H7 (cell line): ENCODE data around the gene JOSD1. TPM values are rescaled to one million over a fixed set of nuclear protein-coding genes. Genes with fewer than 3 reads are reported as not detected.
A peak's percentile ranks its signal among the peaks of the same experiment; 100 is the strongest.

Experiments used
- DNase-seq: peaks from one replicate; pipeline ENCODE4 v3.0.0; 2012
- H3K27me3 ChIP-seq: 2 replicates; pipeline ENCODE4 v1.6.0; 2011; ENCODE audit warnings: mild to moderate bottlenecking, low read length; ENCODE audit not compliant: control insufficient read depth, insufficient read depth
- H3K36me3 ChIP-seq: replicated peaks from 2 replicates; pipeline ENCODE4 v1.5.1; 2011; ENCODE audit warnings: low read length; ENCODE audit not compliant: control insufficient read depth, insufficient read depth
- H3K4me3 ChIP-seq: 2 replicates; pipeline ENCODE4 v1.5.1; 2011; ENCODE audit warnings: low read depth, mild to moderate bottlenecking, control low read depth, low read length, moderate library complexity; ENCODE audit not compliant: insufficient read depth
- total RNA-seq: library from RNA; depleted of rRNA; stranded (reverse); fragments of >200 nt; shearing (Covaris generic); gene quantifications from 2 replicates; pipeline ENCODE4 v1.2.3, GENCODE V29; 2014

The JOSD1 gene
- total RNA-seq, 1 experiment from 2014 or later = 33.8 TPM

DNA sequence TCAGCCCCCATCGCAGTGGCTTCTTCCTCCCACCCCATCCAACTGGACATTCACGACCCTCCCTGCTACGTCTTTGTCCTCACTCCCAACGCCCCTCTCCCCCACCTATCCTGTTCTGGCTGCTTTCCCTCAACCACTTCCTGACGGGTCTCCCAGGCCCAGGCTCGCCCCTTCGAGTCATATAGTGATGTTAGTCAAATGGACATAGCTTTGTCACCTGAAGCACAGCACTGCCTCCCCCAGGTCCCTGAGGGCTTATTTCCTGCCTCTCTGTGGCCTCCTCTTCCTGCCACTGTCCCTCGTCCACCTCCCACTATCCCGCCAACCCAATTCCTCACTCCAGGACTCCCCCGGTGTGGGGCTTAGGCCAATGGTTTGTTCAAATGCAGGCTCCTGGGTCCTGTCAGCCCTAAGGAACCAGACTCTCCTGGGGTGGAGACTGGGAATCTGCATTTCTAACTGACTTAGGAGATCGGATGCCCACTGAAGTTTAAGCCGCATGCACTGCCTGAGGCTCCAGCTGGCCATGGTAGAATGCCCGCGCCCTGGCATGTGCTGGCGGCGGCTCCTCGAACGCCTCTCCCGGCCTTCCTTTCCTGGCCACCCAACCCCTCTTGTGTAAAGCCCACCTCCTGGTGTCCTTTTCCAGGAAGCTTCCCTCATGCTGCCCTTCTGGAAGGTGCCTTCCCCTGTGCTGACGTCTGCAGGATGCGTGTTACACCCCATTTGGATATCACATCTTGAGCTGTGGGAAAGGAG, 36.7 kb upstream of the JOSD1 start:
- DNase-seq = peak; percentile 46
- Histone ChIP-seq H3K4me3 (no peak overlapping the region), H3K27me3 (no peaks in the 10 kb centered on the region), H3K36me3 (peaks cover 12% of the 10 kb centered on the region)

DNA sequence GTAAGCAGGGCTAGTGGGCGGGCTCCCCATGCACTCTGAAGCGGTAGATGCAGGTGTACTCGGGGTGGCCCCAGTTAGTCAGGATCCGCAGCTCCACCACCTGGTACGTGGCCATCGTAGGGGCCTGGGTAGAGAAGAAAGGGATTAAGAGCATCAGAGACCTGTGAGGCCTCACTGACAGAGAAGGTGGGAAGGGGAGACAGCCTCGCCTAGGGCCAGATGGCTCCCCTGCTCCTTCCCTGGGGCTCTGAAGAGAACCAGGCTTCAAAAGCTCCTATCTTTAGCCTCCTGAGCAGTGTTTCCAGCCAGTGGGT, 35.5 kb upstream of the JOSD1 start:
- H3K36me3 ChIP-seq = peaks cover 14% of the 10 kb centered on the region
- H3K27me3 ChIP-seq = no peaks in the 10 kb centered on the region
- H3K4me3 ChIP-seq = no peak overlapping the region
- no peak for DNase-seq

DNA sequence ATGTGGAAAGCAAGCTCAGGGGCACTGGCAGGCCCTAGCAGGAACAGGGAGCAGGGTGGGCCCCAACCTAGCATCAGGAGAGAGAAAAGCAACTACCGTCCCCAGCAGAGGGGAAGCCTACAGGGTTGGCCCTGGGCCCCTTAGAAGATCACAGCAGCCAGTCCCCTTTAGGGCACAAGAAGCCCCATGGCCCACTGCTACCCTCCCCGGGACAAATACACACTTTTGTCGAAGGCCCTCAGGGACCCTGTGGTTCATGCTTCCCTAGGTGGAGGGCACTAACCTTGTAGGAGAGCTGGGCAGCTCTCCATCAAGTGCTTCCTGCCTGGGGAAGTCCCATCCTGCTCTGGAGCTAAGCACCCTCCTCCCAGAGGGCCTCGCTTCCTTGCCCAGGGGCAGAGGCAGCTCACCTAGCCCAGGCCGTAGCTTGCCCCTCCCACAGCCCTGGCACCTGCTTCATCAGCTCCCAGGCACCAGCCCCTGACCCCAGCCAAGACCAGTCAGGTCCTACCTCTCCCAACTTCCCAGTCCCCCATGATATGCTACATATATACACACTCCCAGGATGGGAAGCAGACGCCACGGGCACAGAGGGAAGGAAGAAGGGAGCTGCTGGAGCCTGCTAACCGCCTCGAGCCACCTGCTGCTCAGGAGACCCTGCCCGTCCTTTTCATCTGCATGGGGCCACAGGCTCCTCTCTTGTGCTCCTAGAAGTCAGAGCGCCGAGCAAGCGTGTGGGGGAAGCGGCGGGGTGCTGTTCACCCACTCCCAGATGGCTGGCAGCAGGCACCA, 34.9 kb upstream of the JOSD1 start:
- peak; percentile 65 for DNase-seq
- H3K36me3 ChIP-seq = peaks cover 18% of the 10 kb centered on the region
- H3K27me3 ChIP-seq = no peaks in the 10 kb centered on the region
- H3K4me3 ChIP-seq = no peak overlapping the region

DNA sequence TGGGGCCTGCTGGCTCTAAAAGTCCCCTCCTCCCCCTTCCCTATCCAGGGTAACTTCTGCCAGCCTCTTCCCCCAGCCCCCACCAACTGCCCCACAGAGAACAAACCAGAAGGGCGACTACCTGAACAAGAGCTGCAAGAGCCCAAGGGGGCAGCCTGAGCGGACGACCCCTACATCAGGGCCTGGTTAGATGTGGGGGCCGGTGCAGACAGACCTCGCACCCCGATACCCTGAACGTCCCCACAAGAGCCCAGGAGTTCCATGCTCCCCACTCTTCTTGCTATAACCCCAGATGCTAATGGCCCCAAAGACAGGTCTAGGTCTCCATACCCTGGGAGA, 34.4 kb upstream of the JOSD1 start:
- H3K36me3 ChIP-seq = peaks cover 21% of the 10 kb centered on the region
- H3K4me3 ChIP-seq = no peak overlapping the region
- no peaks in the 10 kb centered on the region for H3K27me3 ChIP-seq
- DNase-seq = peak; percentile 54

DNA sequence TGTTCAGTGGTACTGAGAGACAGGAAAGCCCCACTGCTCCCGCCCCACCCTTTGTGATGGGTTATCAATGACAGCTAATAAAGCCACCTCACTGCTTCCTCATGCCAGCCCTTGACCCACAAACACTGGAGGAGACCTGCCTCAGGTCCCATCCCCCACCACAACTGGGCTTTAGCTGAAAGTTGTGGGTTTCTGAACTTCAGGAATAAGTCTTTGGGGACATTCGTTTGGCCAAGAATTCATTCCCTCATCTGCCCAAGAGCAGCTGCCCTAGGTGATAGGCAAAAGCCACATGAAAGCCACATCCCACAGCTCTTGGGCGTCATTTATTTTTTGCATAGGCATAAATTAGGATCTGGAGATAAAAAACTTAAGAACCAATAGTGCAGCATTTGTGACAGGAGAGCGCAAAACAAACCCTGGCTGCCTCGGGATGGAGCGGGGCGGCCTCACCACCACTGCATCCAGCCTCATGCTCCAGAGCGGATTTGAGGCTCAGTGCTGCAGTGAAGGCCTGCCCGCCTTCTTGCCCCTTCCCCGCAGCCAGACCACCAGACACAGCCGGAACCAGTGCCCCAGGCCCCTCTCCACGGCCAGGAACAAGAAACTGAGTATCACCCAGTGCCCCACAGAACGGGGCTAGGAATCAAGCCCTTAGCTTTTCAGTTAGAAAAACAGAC, 33.8 kb upstream of the JOSD1 start:
- H3K36me3 ChIP-seq = peaks cover 22% of the 10 kb centered on the region

DNA sequence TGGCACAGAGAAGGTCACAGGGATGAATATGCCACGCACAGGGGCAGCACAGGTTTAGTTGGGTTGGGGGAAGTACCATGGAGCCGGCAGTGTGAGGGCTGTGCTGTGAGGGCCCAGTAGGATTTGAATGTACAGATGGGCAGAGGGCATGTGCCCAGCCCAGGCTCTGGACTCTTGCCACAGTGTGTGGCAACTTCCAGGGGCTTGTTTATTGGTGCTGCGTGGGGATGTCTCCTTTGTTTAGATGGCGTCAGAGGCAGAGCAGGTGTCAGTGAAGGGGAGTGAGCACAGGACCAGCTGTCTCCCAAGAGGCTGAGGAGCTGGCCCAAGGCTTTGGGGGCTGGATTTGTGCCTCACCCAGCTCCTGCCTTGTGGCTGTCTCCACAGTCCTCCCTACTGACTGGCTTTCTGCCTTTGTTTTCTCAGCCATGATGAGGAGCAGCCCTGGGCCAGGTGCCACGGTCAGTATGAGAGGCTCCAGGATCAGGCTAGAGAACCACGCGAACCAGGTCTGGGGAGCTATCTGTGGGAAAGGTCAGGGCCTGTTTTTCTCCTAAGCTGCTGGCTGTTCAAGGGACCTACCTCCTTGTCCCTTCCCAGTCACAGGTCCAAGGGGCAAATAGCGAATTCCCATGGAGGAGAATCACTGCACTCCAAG, 33.1 kb upstream of the JOSD1 start:
- peaks cover 28% of the 10 kb centered on the region for H3K36me3 ChIP-seq
- DNase-seq = peak; percentile 28
- no peak overlapping the region for H3K4me3 ChIP-seq
- no peaks in the 10 kb centered on the region for H3K27me3 ChIP-seq

More for the DNA sequence above, 33.8 kb upstream of the JOSD1 start:
- Histone ChIP-seq H3K27me3 (no peaks in the 10 kb centered on the region), H3K4me3 (no peak overlapping the region)
- peak; percentile 27 for DNase-seq

DNA sequence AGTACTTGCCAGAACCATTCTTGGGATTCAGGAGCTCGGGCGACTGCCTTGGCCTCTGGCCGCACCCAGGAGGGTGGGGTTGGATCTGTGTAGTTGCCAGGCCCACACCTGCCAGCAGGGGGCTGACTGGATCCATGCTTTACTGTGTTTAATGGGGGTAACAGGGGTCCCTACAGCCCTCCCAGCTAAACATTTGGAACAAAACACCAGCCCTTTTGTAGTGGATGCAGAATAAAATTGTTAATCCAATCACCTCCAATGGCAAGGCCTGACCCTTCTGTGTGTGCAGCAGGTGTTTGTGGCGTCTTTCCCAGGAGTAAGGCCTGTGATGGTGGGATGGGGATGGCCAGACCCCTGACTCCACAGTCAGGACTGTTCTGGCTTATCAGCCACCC, 32.6 kb upstream of the JOSD1 start:
- Histone ChIP-seq H3K27me3 (no peaks in the 10 kb centered on the region), H3K4me3 (no peak overlapping the region), H3K36me3 (peaks cover 33% of the 10 kb centered on the region)
- peak; percentile 91 for DNase-seq

DNA sequence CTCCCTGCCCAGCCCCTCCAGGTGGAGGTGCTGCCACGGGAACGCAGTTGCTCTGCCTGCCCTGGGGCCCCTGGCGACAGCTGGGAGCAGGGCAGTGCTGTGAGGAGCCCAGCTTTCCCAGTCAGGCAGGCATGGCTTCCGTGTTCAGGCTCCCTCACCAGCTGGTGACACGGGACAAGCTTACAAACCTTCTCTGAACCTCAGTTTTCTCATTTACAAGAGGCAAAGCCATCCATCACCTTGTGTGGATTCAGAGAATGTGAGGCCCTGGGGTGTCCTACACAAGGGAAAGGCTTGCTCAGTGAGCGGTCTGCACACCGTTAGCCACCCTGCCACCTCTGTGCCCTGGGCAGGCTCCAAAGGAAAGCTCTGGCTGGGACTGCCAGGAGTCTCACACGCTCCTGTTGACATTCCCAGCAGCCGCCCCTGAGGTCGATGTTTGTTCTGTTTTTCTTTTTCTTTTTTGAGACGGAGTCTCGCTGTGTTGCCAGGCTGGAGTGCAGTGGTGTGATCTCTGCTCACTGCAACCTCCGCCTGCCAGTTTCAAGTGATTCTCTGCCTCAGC, 31.6 kb upstream of the JOSD1 start:
- Histone ChIP-seq H3K27me3 (no peaks in the 10 kb centered on the region), H3K4me3 (no peak overlapping the region), H3K36me3 (peaks cover 39% of the 10 kb centered on the region)
- DNase-seq = peak; percentile 56

DNA sequence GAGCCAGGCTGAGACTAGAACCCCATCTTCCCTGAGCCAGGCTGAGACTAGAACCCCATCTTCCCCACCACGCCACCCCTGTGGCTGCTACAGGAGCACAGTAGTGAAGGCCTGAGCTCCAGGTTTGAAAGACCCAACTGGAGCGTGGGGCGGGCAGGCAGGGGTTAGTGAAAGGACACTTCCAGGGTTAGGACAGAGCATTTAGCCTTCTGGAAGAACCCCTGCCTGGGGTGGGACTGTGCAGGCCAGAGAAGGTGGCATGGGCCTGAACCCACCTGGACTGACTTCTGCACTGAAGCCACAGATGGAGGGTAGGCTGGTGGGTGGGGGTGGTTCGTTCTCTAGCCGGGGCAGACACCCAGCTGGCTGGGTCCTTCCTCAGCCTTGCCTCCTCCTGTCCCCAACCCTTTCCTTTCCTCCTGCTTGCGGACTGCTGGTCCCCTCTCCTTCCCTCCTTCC, 31.0 kb upstream of the JOSD1 start:
- Histone ChIP-seq H3K27me3 (no peaks in the 10 kb centered on the region), H3K4me3 (no peak overlapping the region), H3K36me3 (peaks cover 45% of the 10 kb centered on the region)
- DNase-seq = peak; percentile 42

DNA sequence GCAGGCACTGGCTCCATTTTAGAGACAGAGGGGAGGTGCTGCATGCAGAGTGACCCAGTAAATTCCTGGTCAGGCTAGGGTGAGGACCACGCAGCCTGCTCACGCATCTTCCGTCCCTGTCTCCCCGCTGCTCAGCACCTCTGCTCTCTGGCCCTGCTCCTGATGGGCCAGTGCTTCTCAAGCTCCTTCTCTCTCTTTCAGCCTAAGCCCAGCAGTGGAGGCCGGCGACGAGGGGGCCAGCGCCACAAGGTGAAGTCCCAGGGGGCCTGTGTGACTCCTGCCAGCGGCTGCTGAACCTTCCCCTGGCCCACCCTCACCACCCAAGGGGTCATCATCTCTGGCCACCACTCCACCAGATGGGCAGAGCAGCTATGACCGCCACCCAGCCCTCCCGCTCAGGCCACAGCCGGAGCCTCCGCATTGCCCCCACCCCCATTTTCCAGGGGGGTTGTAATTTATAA, 29.7 kb upstream of the JOSD1 start:
- peak; percentile 33 for DNase-seq
- peaks cover 57% of the 10 kb centered on the region for H3K36me3 ChIP-seq
- H3K27me3 ChIP-seq = no peaks in the 10 kb centered on the region
- H3K4me3 ChIP-seq = no peak overlapping the region

DNA sequence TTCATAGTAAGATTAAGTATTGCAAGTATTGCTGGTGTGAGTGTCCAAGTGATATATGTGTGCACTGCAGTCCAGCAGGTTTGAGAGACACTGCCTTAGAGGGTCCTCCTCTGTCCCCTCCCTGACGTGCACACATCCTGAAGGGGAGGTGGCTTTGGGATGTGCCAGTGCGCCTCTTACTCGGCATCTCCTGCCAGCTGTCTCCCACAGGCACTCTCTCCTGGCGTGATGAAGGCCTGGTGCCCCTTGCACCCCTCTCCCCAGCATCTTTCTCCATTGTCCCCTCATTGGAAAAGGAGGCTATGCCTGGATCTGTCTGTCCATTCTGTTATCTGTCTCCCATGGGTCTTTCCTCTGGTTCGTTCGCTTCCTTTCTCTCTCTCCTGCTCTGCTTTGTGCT, 29.2 kb upstream of the JOSD1 start:
- DNase-seq = peak; percentile 30
- Histone ChIP-seq H3K27me3 (no peaks in the 10 kb centered on the region), H3K36me3 (peaks cover 62% of the 10 kb centered on the region), H3K4me3 (no peak overlapping the region)

DNA sequence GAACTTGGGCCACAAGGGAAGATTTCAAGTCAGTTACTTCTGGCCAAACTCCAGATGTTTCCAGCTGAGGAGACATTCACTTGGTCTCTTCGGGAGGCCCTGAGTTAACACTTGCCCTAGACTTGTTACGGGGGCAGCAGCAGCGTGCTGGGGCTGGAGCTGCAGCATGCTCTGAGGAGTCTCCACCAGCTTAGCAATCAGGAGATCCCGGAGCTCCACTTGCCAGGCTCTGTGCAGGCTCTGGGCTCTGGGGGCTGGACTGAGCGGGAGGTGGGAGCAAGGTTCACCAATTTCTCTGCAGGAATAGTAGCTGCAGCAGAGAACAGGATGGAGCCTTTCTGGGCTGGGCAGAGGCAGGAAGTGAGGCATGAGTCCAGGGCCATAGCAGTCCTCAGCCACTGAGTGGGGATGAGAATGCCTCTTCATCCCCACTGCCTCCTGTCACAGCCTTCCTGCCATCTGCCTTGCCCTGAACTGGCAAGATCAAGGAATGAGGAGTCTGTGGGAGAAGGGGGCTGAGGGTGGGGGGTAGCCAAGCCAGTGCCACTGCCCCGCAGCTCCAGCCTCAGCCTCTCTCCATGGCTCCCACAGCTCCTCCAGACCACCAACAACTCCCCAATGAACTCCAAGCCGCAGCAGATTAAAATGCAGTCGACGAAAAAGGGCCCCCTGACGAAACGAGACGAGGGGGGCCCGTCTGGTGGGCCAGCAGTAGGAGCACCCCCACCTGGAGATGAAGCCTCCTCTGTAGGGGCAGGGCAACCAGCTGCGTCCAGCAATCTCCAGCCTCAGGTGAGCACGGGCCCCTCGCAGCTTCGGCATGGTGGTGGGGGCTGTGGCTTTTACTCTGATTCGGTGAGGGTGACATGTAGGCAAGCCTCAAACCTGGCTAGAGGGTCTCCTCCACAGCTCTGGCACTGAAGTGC, 28.4 kb upstream of the JOSD1 start:
- peaks cover 68% of the 10 kb centered on the region for H3K36me3 ChIP-seq

More for the DNA sequence above, 28.4 kb upstream of the JOSD1 start:
- no peaks in the 10 kb centered on the region for H3K27me3 ChIP-seq
- H3K4me3 ChIP-seq = no peak overlapping the region
- DNase-seq = peak; percentile 33
